Upper lobe of left lung (tissue), 6 donors: Measurements from ENCODE around the gene COL11A2. TPM values are rescaled to one million over a fixed set of nuclear protein-coding genes. Genes with fewer than 3 reads are reported as not detected.
"Not testable (repeated sequence)": the region's sequence is repeated elsewhere in the genome, so short reads cannot be mapped to it uniquely, and the experiment has no call there.

Experiments
- ATAC-seq, 2 donors: fragments of 200-7000 bp; cut with Tn5 transposase; one replicate each; pipeline ENCODE4 v1.9.1; 2022; ENCODE audit warnings: mild to moderate bottlenecking in 2 of 2, moderate library complexity in 2 of 2; ENCODE audit not compliant: low FRiP score in 2 of 2
- DNase-seq, 2 donors: peaks; one replicate each; pipeline ENCODE4 v3.0.0-alpha.2; 2019 to 2020
- H3K27ac ChIP-seq, 4 donors: fragments of 200-600 bp; sonication (generic); one replicate each; pipeline ENCODE4 v1.5.1; 2016 to 2019
- H3K27me3 ChIP-seq, 4 donors: fragments of 200-600 bp; sonication (generic); one replicate each; pipeline ENCODE4 v1.5.1; 2017 to 2019
- H3K36me3 ChIP-seq, 4 donors: fragments of 200-600 bp; sonication (generic); one replicate each; pipeline ENCODE4 v1.5.1; 2016 to 2019
- H3K4me1 ChIP-seq, 4 donors: fragments of 200-600 bp; sonication (generic); one replicate each; pipeline ENCODE4 v1.5.1; 2018 to 2019
- H3K4me3 ChIP-seq, 4 donors: fragments of 200-600 bp; sonication (generic); one replicate each; pipeline ENCODE4 v1.5.1; 2017 to 2019; ENCODE audit warnings: mild to moderate bottlenecking in 2 of 4, moderate library complexity in 1 of 4
- H3K9me3 ChIP-seq, 4 donors: fragments of 200-600 bp; sonication (generic); one replicate each; pipeline ENCODE4 v1.5.1; 2018 to 2019
- CTCF ChIP-seq, 6 experiments: fragments of 450-650 bp in 4 of 6; fragments of 200-600 bp in 2 of 6; sonication (generic) in 2 of 6; IDR thresholded peaks; one replicate each; pipeline ENCODE4 v1.5.1; 2016 to 2019; ENCODE audit warnings: antibody characterized with exemption in 6 of 6
- EP300 ChIP-seq, 4 donors: sonication (generic); formaldehyde crosslinking; IDR thresholded peaks; one replicate each; pipeline ENCODE4 v1.5.1; 2017; ENCODE audit warnings: antibody characterized with exemption in 4 of 4, control low read depth in 2 of 4
- POLR2A ChIP-seq, 4 donors: fragments of 450-650 bp; IDR thresholded peaks; one replicate each; pipeline ENCODE4 v1.5.1; 2016 to 2017; ENCODE audit warnings: antibody characterized with exemption in 4 of 4, mild to moderate bottlenecking in 2 of 4
- POLR2AphosphoS5 ChIP-seq, 2 donors: sonication (generic); formaldehyde crosslinking; IDR thresholded peaks; one replicate each; pipeline ENCODE4 v1.5.1; 2017; ENCODE audit warnings: antibody characterized with exemption in 2 of 2
- WGBS, 2 donors: methylation state at CpG; one replicate each; pipeline ENCODE4 v1.1.5; 2017 to 2018; 5-methylcytosine and 5-hydroxymethylcytosine counted together
- total RNA-seq, 6 donors: library from RNA; depleted of rRNA in 4 of 6; stranded (reverse); fragments of >200 nt in 4 of 6; gene quantifications; one replicate each; pipeline versions ENCODE4 v1.1.0 to v1.2.1, GENCODE V29; 2016 to 2021
- donor health status: DM: no; HTN: no; CAD: no; lungs with moderate emphysema.
- donor health status: DM: no; HTN: yes; CAD: no; lungs with severe emphysema.

COL11A2 gene
- total RNA-seq, 6 donors from 2014 or later: 0.20 to 2.1 (median 0.74) TPM

- TF ChIP-seq POLR2AphosphoS5 (IDR thresholded peaks at IDR 0.05): no peak
- no peak for TF ChIP-seq POLR2A (IDR thresholded peaks at IDR 0.05)
- TF ChIP-seq EP300 (IDR thresholded peaks at IDR 0.05): no peak
- TF ChIP-seq CTCF (IDR thresholded peaks at IDR 0.05): no peak
- Histone ChIP-seq H3K4me3 (no peak overlapping the region), H3K27ac (no peak overlapping the region), H3K36me3 (no peaks in the 10 kb centered on the region), H3K4me1 (peaks cover 14 to 18% (median 16%) of the 10 kb centered on the region in 4 donors), H3K9me3 (no peaks in the 10 kb centered on the region), H3K27me3 (no peaks in the 10 kb centered on the region)
- DNase-seq (no peak), ATAC-seq (no peak)
- WGBS, 2 donors: 90 to 94% methylated on average over 11 of the region's 11 CpGs
Observed at GRCh38 chr6:33160096-33160495, 32.2 kb downstream of the COL11A2 start.

- no peak for ATAC-seq
- no peak for DNase-seq
- TF ChIP-seq POLR2AphosphoS5 (IDR thresholded peaks at IDR 0.05): no peak
- TF ChIP-seq EP300 (IDR thresholded peaks at IDR 0.05): no peak
- no peak for TF ChIP-seq POLR2A (IDR thresholded peaks at IDR 0.05)
- no peak for TF ChIP-seq CTCF (IDR thresholded peaks at IDR 0.05)
- Histone ChIP-seq H3K27ac (no peak overlapping the region), H3K4me3 (no peak overlapping the region), H3K36me3 (no peaks in the 10 kb centered on the region), H3K4me1 (peaks cover 13 to 15% (median 14%) of the 10 kb centered on the region in 4 donors), H3K9me3 (peaks cover 0 to 7% (median 6%) of the 10 kb centered on the region in 4 donors), H3K27me3 (no peaks in the 10 kb centered on the region)
- 90 to 98% methylated on average over 2 of the region's 2 CpGs for WGBS, 2 donors
Observed at GRCh38 chr6:33156964-33157363, 35.3 kb downstream of the COL11A2 start.

- peaks cover 9 to 11% (median 10%) of the 10 kb centered on the region in 4 donors for H3K4me1 ChIP-seq
- DNase-seq (no peak), ATAC-seq (no peak)
- TF ChIP-seq POLR2A (IDR thresholded peaks at IDR 0.05) (no peak), CTCF (IDR thresholded peaks at IDR 0.05) (no peak)
- H3K36me3 ChIP-seq: no peaks in the 10 kb centered on the region
- WGBS, 2 donors: 78 to 96% methylated on average over 6 of the region's 6 CpGs
- peaks cover 0 to 11% (median 10%) of the 10 kb centered on the region in 4 donors for H3K9me3 ChIP-seq
- H3K4me3 ChIP-seq: no peak overlapping the region
- no peaks in the 10 kb centered on the region for H3K27me3 ChIP-seq
- no peak overlapping the region for H3K27ac ChIP-seq
Observed at GRCh38 chr6:33156561-33156960, 35.7 kb downstream of the COL11A2 start.

- Histone ChIP-seq H3K36me3 (no peaks in the 10 kb centered on the region), H3K9me3 (peaks cover 0 to 14% (median 11%) of the 10 kb centered on the region in 4 donors), H3K4me3 (no peak overlapping the region), H3K27me3 (no peaks in the 10 kb centered on the region), H3K27ac (no peak overlapping the region), H3K4me1 (no peaks in the 10 kb centered on the region)
- no peak for TF ChIP-seq CTCF (IDR thresholded peaks at IDR 0.05)
- TF ChIP-seq EP300 (IDR thresholded peaks at IDR 0.05): no peak
- no peak for TF ChIP-seq POLR2AphosphoS5 (IDR thresholded peaks at IDR 0.05)
- TF ChIP-seq POLR2A (IDR thresholded peaks at IDR 0.05): no peak
- ATAC-seq (no peak), DNase-seq (no peak)
- 57 to 65% methylated on average over 4 of the region's 4 CpGs for WGBS, 2 donors
Observed at GRCh38 chr6:33154349-33154748, 37.9 kb downstream of the COL11A2 start.

- no peak for ATAC-seq
- no peaks in the 10 kb centered on the region for H3K27me3 ChIP-seq
- no peak overlapping the region for H3K4me3 ChIP-seq
- 85 to 86% methylated on average over 1 of the region's 1 CpG for WGBS, 2 donors
- H3K27ac ChIP-seq: no peak overlapping the region
- DNase-seq: no peak
- no peak for TF ChIP-seq CTCF (IDR thresholded peaks at IDR 0.05)
- TF ChIP-seq POLR2AphosphoS5 (IDR thresholded peaks at IDR 0.05): no peak
- no peak for TF ChIP-seq POLR2A (IDR thresholded peaks at IDR 0.05)
- no peak for TF ChIP-seq EP300 (IDR thresholded peaks at IDR 0.05)
- H3K9me3 ChIP-seq: peaks cover 0 to 14% (median 11%) of the 10 kb centered on the region in 4 donors
- no peaks in the 10 kb centered on the region for H3K4me1 ChIP-seq
- H3K36me3 ChIP-seq: no peaks in the 10 kb centered on the region
Observed at GRCh38 chr6:33151050-33151449, 41.2 kb downstream of the COL11A2 start.

- peaks cover 0 to 14% (median 11%) of the 10 kb centered on the region in 4 donors for H3K9me3 ChIP-seq
Observed at GRCh38 chr6:33150560-33150959, 41.7 kb downstream of the COL11A2 start.

More at GRCh38 chr6:33150560-33150959, 41.7 kb downstream of the COL11A2 start:
- 94 to 95% methylated on average over 3 of the region's 3 CpGs for WGBS, 2 donors
- H3K27me3 ChIP-seq, DNase-seq, H3K4me3 ChIP-seq, H3K27ac ChIP-seq, H3K36me3 ChIP-seq, ATAC-seq, H3K4me1 ChIP-seq: not testable (repeated sequence)
